WTC11 (cell line): ENCODE data around the gene SOCS7.

ENCODE experiments used
- CTCF ChIP-seq: fragments of 200-600 bp; IDR thresholded peaks from 2 replicates; pipeline ENCODE4 v1.8.0; 2022; ENCODE audit warnings: antibody characterized with exemption
- IRF1 ChIP-seq: sonication (generic); formaldehyde crosslinking; IDR thresholded peaks from 2 replicates; pipeline ENCODE4 v1.8.0; 2023; ENCODE audit warnings: missing genetic modification reagents
- NFATC4 ChIP-seq: fragments of 250-450 bp; sonication (Bioruptor Pico); IDR thresholded peaks from 2 replicates; pipeline ENCODE4 v1.9.0; 2021; ENCODE audit warnings: mild to moderate bottlenecking
- PRDM15 ChIP-seq: sonication (generic); formaldehyde crosslinking; IDR thresholded peaks from 2 replicates; pipeline ENCODE4 v1.8.0; 2022; ENCODE audit warnings: missing genetic modification reagents
- SOX15 ChIP-seq: fragments of 250-450 bp; sonication (Bioruptor Pico); IDR thresholded peaks from 2 replicates; pipeline ENCODE4 v1.9.0; 2021; ENCODE audit warnings: mild to moderate bottlenecking
- TP53 ChIP-seq: sonication (generic); formaldehyde crosslinking; IDR thresholded peaks from 2 replicates; pipeline ENCODE4 v1.8.1; 2023; ENCODE audit warnings: mild to moderate bottlenecking, missing genetic modification reagents
- USF2 ChIP-seq: sonication (generic); formaldehyde crosslinking; IDR thresholded peaks from 2 replicates; pipeline ENCODE4 v1.8.1; 2023; ENCODE audit warnings: mild to moderate bottlenecking, missing genetic modification reagents, moderate library complexity

- no peak for TF ChIP-seq NFATC4 (CRISPR knock-in tag)
- TF ChIP-seq CTCF, result no peak
- no peak for TF ChIP-seq USF2 (CRISPR knock-in tag)
- TF ChIP-seq IRF1 (CRISPR knock-in tag), result no peak
- no peak for TF ChIP-seq TP53 (CRISPR knock-in tag)
- no peak for TF ChIP-seq SOX15 (CRISPR knock-in tag)
- TF ChIP-seq PRDM15 (CRISPR knock-in tag), result no peak
Measured at GRCh38 chr17:38415250-38416194, 63.9 kb downstream of the SOCS7 start.
